Measurements from ENCODE around the gene TEX2.

- TF ChIP-seq CTCF (IDR thresholded peaks at IDR 0.05; ENCODE audit: insufficient read depth, low read length) = no peak
- TF ChIP-seq POLR2AphosphoS5 (IDR thresholded peaks at IDR 0.05; ENCODE audit: low read depth) = no peak
- no peak for TF ChIP-seq REST (IDR thresholded peaks at IDR 0.05; ENCODE audit: insufficient replicate concordance, low read depth)
Observed at GRCh38 chr17:64110379-64111152, 152.5 kb downstream of the TEX2 start.

Measured in HL-60 (cell line).